HFF-Myc (cell line): Measurements from ENCODE around the gene NCKAP5.

Experiments
- DNase-seq: peaks from one replicate; pipeline ENCODE4 v3.0.0-alpha.2; 2011; ENCODE audit warnings: low read depth; ENCODE audit errors: extremely low read depth
- H3K4me3 ChIP-seq: replicated peaks from 2 replicates; pipeline ENCODE4 v1.5.1; 2011; ENCODE audit warnings: low read depth, mild to moderate bottlenecking, control low read depth, low read length
- TF ChIP-seq, protein P1 (sequence below): IDR thresholded peaks from 2 replicates; pipeline ENCODE4 v1.5.1; 2012; ENCODE audit warnings: mild to moderate bottlenecking, low read depth, low read length, control low read depth; ENCODE audit errors: missing control alignments

The NCKAP5 gene

GRCh38 chr2:133078667-133079411, 489.4 kb downstream of the NCKAP5 start:
- no peak overlapping the region for H3K4me3 ChIP-seq
- TF ChIP-seq, protein P1, sequence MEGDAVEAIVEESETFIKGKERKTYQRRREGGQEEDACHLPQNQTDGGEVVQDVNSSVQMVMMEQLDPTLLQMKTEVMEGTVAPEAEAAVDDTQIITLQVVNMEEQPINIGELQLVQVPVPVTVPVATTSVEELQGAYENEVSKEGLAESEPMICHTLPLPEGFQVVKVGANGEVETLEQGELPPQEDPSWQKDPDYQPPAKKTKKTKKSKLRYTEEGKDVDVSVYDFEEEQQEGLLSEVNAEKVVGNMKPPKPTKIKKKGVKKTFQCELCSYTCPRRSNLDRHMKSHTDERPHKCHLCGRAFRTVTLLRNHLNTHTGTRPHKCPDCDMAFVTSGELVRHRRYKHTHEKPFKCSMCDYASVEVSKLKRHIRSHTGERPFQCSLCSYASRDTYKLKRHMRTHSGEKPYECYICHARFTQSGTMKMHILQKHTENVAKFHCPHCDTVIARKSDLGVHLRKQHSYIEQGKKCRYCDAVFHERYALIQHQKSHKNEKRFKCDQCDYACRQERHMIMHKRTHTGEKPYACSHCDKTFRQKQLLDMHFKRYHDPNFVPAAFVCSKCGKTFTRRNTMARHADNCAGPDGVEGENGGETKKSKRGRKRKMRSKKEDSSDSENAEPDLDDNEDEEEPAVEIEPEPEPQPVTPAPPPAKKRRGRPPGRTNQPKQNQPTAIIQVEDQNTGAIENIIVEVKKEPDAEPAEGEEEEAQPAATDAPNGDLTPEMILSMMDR: no peak
- no peak for DNase-seq

DNA sequence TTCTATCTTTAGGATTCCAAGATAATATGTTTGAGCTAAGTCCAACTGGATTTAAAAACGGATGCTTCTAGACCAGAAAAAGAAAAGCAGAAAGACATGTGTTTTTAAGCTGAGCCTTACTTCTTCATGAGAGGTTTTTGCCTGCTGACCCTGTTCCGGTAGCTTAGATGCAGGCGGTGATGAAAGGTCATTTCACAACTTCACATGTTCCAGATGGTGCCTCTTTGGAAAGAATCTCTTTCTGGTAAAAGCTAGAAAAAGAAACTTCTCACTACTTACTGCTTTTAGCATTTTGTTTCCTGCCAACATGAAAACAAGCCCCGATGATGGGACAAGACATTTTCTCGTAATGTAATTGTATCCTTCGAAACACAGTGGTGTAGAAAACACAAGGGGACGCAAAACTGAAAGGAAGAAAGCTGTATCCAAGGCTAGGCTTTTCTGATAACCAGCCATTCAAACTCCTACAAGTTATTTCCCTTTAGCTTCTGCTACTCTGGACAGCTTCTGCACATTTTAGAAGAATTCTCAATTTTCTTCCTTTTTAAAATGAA, 490.9 kb downstream of the NCKAP5 start:
- TF ChIP-seq, protein P1: no peak
- no peak for DNase-seq
- H3K4me3 ChIP-seq: no peak overlapping the region

DNA sequence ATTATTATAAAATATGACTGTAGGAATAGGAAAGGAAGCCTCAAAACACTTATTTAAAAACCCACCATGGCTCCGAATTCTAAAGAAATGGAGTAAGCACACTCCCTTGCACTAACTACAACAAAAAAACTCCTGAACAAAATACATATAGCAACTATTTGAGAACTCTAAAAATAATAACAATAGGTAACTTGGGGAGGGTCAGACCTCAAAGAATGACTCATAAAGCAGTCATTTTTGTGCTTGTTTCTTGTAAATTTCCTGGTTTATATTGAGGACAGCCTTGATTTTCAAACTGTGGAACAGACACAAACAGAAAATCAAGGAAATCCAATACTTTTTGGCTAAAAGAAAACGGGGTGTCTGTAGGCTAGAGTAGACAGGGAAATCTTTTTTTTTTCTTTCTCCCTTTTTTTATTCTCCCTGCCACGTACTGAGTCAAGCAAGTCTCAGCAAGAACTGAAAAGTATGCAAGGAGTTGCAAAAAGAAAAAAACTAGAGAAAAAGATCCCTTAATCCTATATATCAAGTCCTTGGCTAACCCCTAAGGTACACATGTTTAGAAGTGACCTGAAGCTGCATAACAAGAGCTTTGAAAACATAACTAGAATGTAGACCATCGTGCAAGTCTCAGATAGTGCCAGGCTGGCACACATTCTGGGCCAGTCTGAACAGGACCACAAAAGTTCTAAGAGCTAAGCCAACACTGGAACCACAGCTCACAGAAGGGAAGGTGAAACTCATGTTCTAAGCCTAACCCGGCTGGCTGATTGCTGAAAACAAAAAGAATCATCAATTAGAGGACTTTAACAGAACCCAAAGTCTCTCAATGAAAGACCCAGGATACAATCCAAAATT, 495.2 kb downstream of the NCKAP5 start:
- no peak for DNase-seq
- TF ChIP-seq, protein P1: no peak

GRCh38 chr2:133063775-133064174, 504.5 kb downstream of the NCKAP5 start:
- TF ChIP-seq, protein P1: no peak
- DNase-seq: no peak
- H3K4me3 ChIP-seq: no peak overlapping the region

More for the DNA sequence above, 495.2 kb downstream of the NCKAP5 start:
- no peak overlapping the region for H3K4me3 ChIP-seq

- TF ChIP-seq, protein P1: no peak
- no peak overlapping the region for H3K4me3 ChIP-seq
- no peak for DNase-seq
These were observed 505.2 kb downstream of the NCKAP5 start for GRCh38 chr2:133062931-133063665.

DNA sequence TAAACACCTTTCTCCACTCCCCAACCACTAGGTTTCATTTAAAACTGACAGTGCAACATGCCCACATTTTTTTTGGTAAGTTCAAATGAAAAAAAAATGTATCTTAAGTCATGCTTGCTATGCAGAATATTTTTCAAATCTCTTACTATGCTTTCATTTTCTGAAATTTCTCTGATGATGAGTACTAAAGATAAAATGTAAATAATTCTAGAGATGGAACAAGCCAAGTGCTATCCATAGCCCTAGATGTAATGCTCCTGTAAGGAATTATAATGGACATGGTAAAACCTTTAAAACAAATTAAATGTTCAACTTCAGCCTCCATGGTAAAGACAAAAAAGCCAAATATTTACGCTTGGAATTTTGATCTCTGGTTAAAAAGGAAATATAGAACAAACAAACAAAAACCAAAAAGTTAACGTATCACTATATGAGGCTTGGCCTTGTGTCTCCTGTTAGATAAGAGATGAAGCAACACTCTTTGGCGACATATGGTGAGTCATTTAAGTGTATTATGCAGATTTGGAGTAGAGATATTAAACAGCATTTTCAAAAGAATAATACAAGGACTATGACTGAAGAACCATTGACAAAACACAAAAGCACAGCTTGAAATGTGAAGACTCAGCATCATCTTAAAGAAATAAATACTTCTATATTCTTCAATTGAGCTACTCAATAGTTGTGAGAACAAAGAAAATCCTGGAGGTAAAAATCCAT, 506.2 kb downstream of the NCKAP5 start:
- TF ChIP-seq, protein P1: no peak
- no peak overlapping the region for H3K4me3 ChIP-seq
- DNase-seq: no peak
